ENCODE measurements around the gene DGKQ. TPM values are rescaled to one million over a fixed set of nuclear protein-coding genes. Genes with fewer than 3 reads are reported as not detected.
A peak's percentile ranks its signal among the peaks of the same experiment; 100 is the strongest.

The DGKQ gene
- total and polyA plus RNA-seq, 2 of the 13 experiments (the other 11 are each of a cell fraction or from before 2014, with no cell fraction given) = 4.5 to 7.2 TPM

DNA sequence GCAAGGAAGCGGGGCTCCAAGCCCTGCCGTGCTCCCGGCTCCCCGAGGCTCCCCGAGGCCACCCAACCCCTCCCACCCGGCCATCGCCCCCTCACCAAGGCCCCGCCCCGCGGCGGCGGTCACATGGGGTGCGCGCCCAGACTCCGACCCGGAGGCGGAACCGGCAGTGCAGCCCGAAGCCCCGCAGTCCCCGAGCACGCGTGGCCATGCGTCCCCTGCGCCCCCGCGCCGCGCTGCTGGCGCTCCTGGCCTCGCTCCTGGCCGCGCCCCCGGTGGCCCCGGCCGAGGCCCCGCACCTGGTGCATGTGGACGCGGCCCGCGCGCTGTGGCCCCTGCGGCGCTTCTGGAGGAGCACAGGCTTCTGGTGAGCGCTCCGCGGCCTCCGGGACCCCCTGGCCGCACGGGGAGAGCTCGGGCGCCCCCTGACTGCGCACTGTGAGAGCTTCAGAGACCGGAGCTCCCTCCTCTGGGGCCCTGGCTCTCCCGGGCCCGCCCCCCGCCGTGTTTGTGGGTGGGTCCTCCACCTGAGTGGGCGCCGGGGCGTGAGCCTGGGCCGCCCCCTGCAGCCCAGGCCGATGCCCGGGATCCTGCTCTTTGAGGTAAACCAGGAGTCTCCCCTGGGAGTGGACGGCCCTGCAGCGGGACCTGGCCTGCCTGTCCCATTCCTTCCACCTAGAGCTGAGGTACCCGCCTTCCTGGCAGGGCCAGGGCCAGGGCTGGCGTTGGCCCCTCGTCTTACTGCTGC is 13.7 kb upstream of the DGKQ start, which contains the start of gene IDUA (continued):
- TF ChIP-seq, protein P1, sequence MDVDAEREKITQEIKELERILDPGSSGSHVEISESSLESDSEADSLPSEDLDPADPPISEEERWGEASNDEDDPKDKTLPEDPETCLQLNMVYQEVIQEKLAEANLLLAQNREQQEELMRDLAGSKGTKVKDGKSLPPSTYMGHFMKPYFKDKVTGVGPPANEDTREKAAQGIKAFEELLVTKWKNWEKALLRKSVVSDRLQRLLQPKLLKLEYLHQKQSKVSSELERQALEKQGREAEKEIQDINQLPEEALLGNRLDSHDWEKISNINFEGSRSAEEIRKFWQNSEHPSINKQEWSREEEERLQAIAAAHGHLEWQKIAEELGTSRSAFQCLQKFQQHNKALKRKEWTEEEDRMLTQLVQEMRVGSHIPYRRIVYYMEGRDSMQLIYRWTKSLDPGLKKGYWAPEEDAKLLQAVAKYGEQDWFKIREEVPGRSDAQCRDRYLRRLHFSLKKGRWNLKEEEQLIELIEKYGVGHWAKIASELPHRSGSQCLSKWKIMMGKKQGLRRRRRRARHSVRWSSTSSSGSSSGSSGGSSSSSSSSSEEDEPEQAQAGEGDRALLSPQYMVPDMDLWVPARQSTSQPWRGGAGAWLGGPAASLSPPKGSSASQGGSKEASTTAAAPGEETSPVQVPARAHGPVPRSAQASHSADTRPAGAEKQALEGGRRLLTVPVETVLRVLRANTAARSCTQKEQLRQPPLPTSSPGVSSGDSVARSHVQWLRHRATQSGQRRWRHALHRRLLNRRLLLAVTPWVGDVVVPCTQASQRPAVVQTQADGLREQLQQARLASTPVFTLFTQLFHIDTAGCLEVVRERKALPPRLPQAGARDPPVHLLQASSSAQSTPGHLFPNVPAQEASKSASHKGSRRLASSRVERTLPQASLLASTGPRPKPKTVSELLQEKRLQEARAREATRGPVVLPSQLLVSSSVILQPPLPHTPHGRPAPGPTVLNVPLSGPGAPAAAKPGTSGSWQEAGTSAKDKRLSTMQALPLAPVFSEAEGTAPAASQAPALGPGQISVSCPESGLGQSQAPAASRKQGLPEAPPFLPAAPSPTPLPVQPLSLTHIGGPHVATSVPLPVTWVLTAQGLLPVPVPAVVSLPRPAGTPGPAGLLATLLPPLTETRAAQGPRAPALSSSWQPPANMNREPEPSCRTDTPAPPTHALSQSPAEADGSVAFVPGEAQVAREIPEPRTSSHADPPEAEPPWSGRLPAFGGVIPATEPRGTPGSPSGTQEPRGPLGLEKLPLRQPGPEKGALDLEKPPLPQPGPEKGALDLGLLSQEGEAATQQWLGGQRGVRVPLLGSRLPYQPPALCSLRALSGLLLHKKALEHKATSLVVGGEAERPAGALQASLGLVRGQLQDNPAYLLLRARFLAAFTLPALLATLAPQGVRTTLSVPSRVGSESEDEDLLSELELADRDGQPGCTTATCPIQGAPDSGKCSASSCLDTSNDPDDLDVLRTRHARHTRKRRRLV (CRISPR knock-in tag; IDR thresholded peaks at IDR 0.05) = no peak
- 0 out of 2 replicates have a peak, but pooled peaks have one; percentile 81 for TF ChIP-seq PAWR (CRISPR knock-in tag; IDR thresholded peaks at IDR 0.05; ENCODE audit: borderline replicate concordance)
- no peak for TF ChIP-seq ZNF839 (CRISPR knock-in tag; IDR thresholded peaks at IDR 0.05; ENCODE audit: borderline replicate concordance)
- TF ChIP-seq, protein P2, sequence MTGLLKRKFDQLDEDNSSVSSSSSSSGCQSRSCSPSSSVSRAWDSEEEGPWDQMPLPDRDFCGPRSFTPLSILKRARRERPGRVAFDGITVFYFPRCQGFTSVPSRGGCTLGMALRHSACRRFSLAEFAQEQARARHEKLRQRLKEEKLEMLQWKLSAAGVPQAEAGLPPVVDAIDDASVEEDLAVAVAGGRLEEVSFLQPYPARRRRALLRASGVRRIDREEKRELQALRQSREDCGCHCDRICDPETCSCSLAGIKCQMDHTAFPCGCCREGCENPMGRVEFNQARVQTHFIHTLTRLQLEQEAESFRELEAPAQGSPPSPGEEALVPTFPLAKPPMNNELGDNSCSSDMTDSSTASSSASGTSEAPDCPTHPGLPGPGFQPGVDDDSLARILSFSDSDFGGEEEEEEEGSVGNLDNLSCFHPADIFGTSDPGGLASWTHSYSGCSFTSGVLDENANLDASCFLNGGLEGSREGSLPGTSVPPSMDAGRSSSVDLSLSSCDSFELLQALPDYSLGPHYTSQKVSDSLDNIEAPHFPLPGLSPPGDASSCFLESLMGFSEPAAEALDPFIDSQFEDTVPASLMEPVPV (CRISPR knock-in tag; IDR thresholded peaks at IDR 0.05) = no peak; the same call in 1 of the 2 replicates
- no peak for TF ChIP-seq NFIB (CRISPR knock-in tag; IDR thresholded peaks at IDR 0.05; ENCODE audit: borderline replicate concordance)
- TF ChIP-seq ZNF816 (CRISPR knock-in tag; IDR thresholded peaks at IDR 0.05; ENCODE audit: borderline replicate concordance) = no peak
- no peak for TF ChIP-seq ZNF577 (CRISPR knock-in tag; IDR thresholded peaks at IDR 0.05; ENCODE audit: borderline replicate concordance, low read depth)
- peak; percentile 90 for TF ChIP-seq ZC3H13 (CRISPR knock-in tag; IDR thresholded peaks at IDR 0.05)
- no peak for TF ChIP-seq NCOA1 (CRISPR knock-in tag; IDR thresholded peaks at IDR 0.05)
- peak; percentile 54; the same call in 1 of the 2 replicates for TF ChIP-seq ZGPAT (CRISPR knock-in tag; IDR thresholded peaks at IDR 0.05)
- no peak for TF ChIP-seq CEBPB (IDR thresholded peaks at IDR 0.05; ENCODE audit: borderline replicate concordance, low read depth, low read length)
- TF ChIP-seq ZNF557 (CRISPR knock-in tag; IDR thresholded peaks at IDR 0.05) = no peak
- TF ChIP-seq POLR2AphosphoS5 (IDR thresholded peaks at IDR 0.05; ENCODE audit: low read depth, low read length) = no peak; the same call in none of the 2 replicates
- TF ChIP-seq NR2F2 (IDR thresholded peaks at IDR 0.05; ENCODE audit: borderline replicate concordance, low read depth) = no peak
- TF ChIP-seq, protein P3, sequence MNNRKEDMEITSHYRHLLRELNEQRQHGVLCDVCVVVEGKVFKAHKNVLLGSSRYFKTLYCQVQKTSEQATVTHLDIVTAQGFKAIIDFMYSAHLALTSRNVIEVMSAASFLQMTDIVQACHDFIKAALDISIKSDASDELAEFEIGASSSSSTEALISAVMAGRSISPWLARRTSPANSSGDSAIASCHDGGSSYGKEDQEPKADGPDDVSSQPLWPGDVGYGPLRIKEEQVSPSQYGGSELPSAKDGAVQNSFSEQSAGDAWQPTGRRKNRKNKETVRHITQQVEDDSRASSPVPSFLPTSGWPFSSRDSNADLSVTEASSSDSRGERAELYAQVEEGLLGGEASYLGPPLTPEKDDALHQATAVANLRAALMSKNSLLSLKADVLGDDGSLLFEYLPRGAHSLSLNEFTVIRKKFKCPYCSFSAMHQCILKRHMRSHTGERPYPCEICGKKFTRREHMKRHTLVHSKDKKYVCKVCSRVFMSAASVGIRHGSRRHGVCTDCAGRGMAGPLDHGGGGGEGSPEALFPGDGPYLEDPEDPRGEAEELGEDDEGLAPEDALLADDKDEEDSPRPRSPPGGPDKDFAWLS (CRISPR knock-in tag; IDR thresholded peaks at IDR 0.05; ENCODE audit: borderline replicate concordance) = 0 out of 2 replicates have a peak, but pooled peaks have one; percentile 72
- TF ChIP-seq PPARG (CRISPR knock-in tag; conservative IDR thresholded peaks at IDR 0.05) = no peak
- peak; percentile 60; the same call in 1 of the 2 replicates for TF ChIP-seq TMF1 (CRISPR knock-in tag; IDR thresholded peaks at IDR 0.05; ENCODE audit: low read depth)
- TF ChIP-seq ZNF136 (CRISPR knock-in tag; IDR thresholded peaks at IDR 0.05; ENCODE audit: low read depth) = no peak; the same call in 1 of the 2 replicates
- TF ChIP-seq ZNF547 (CRISPR knock-in tag; IDR thresholded peaks at IDR 0.05) = peak; percentile 56; the same call in 1 of the 2 replicates
